ENCODE measurements around the gene ZNF451.
A peak's percentile ranks its signal among the peaks of the same experiment; 100 is the strongest.

ZNF451 gene

GRCh38 chr6:57063847-57064246, 26.1 kb upstream of the ZNF451 start:
- DNase-seq (ENCODE audit: low read depth, low spot score) = no peak
- ChIA-PET CTCF (interaction anchor here (1.3 to 1.4 kb wide), 2 partner anchors 14 to 160 kb away, joined by 3 read pairs; no protein-coding TSS in a partner anchor), POLR2A (no interaction called here)
- H3K4me3 ChIP-seq (ENCODE audit: low read depth, low read length) = no peak overlapping the region
- no peak for TF ChIP-seq CTCF (IDR thresholded peaks at IDR 0.05; ENCODE audit: insufficient read depth, low read length, missing control alignments)

GRCh38 chr6:57064809-57065208, 25.2 kb upstream of the ZNF451 start:
- CTCF ChIA-PET = interaction anchor here (0.7 to 1.4 kb wide), 3 partner anchors 15 to 249 kb away, joined by 3 read pairs; no protein-coding TSS in a partner anchor

DNA sequence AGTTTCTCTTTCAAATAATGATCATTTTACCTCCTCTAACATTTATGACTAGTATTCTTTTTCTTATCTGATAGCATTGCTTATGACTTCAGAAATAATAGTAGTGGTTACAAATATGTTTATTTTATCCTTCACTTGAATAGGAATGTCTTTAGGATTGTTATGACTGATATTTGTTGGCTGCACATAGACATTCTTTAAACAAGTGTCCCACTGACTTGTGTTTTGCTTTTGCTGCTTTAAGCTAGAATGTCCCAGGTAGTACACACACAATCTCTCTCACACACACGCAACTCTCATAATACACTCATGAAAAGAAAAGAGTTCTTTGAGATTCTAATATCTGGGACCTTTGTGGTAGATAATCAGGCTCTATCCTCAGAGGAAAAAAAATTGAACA, 21.9 kb upstream of the ZNF451 start:
- no peak overlapping the region for H3K4me3 ChIP-seq (ENCODE audit: low read depth, low read length)
- TF ChIP-seq CTCF (IDR thresholded peaks at IDR 0.05; ENCODE audit: insufficient read depth, low read length, missing control alignments) = no peak
- POLR2A ChIA-PET = no interaction called here
- peak; percentile 24 for DNase-seq (ENCODE audit: low read depth, low spot score)
- CTCF ChIA-PET = interaction anchor here (1.1 kb wide), 1 partner anchor 15 kb away, joined by 3 read pairs; no protein-coding TSS in a partner anchor

More at GRCh38 chr6:57064809-57065208, 25.2 kb upstream of the ZNF451 start:
- POLR2A ChIA-PET = interaction anchor here (1.2 kb wide), 1 partner anchor 108 kb away, joined by 3 read pairs; the partner anchor contains the start of gene BAG2
- DNase-seq (ENCODE audit: low read depth, low spot score) = peak; percentile 17
- H3K4me3 ChIP-seq (ENCODE audit: low read depth, low read length) = no peak overlapping the region
- no peak for TF ChIP-seq CTCF (IDR thresholded peaks at IDR 0.05; ENCODE audit: insufficient read depth, low read length, missing control alignments)

- ChIA-PET POLR2A (no interaction called here), CTCF (interaction anchor here (1.1 kb wide), 1 partner anchor 16 kb away, joined by 3 read pairs; no protein-coding TSS in a partner anchor)
These were observed 20.8 kb upstream of the ZNF451 start for GRCh38 chr6:57069228-57069627.

GRCh38 chr6:57069920-57070331, 20.1 kb upstream of the ZNF451 start:
- ChIA-PET CTCF (no interaction called here), POLR2A (no interaction called here)
- no peak for DNase-seq (ENCODE audit: low read depth, low spot score)
- no peak for TF ChIP-seq CTCF (IDR thresholded peaks at IDR 0.05; ENCODE audit: insufficient read depth, low read length, missing control alignments)
- H3K4me3 ChIP-seq (ENCODE audit: low read depth, low read length) = no peak overlapping the region

More at GRCh38 chr6:57069228-57069627, 20.8 kb upstream of the ZNF451 start:
- no peak for TF ChIP-seq CTCF (IDR thresholded peaks at IDR 0.05; ENCODE audit: insufficient read depth, low read length, missing control alignments)
- DNase-seq (ENCODE audit: low read depth, low spot score) = no peak
- H3K4me3 ChIP-seq (ENCODE audit: low read depth, low read length) = no peak overlapping the region

DNA sequence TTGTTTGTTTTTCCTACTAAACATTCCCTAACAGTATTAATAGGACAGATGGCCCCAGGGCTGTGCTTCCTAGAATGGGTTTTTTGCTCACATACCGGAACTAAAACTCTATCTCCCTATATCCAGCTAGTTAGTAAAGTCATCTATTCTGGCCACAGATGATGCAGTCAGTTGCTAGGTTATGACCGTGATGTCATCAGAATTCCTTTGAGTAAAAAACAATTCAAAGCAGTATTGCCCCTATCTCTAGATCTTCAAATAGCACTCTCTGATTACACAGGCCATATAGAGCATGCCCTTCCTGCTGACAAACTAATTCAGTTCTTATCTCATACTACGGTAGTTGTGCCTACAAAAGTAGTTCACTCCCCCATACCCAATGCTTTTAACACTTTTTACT, 17.9 kb upstream of the ZNF451 start:
- DNase-seq (ENCODE audit: low read depth, low spot score) = no peak
- POLR2A ChIA-PET = no interaction called here
- CTCF ChIA-PET = interaction anchor here (1.1 kb wide), 1 partner anchor 11 kb away, joined by 3 read pairs; no protein-coding TSS in a partner anchor
- no peak for TF ChIP-seq CTCF (IDR thresholded peaks at IDR 0.05; ENCODE audit: insufficient read depth, low read length, missing control alignments)
- no peak overlapping the region for H3K4me3 ChIP-seq (ENCODE audit: low read depth, low read length)
